HepG2 (cell line): Measurements from ENCODE around the gene KLHL28. TPM values are rescaled to one million over a fixed set of nuclear protein-coding genes. Genes with fewer than 3 reads are reported as not detected.

Experiments
- ATAC-seq: fragments of 200-7000 bp; cut with Tn5 transposase; 3 replicates; pipeline ENCODE4 v1.9.1; 2020; ENCODE audit warnings: mild to moderate bottlenecking, moderate library complexity
- BruUV-seq: library from RNA; stranded (reverse); fragments of 400-500 nt; replicated peaks from 2 replicates; lab custom pipeline; 2021; lab: Mats Ljungman, UMichigan
- CTCF ChIA-PET: fragments of 300-600 bp; formaldehyde crosslinking; extraction: SDS; loops from one replicate; lab custom pipeline; 2021; ENCODE audit warnings: low total read pairs, inconsistent platforms, low intra/inter-chr PET ratio; lab: Yijun Ruan, JAX
- POLR2A ChIA-PET: fragments of 350-600 bp; sonication (Branson Sonifier 250); formaldehyde crosslinking; loops from one replicate; lab custom pipeline; 2020; ENCODE audit warnings: antibody characterized with exemption, inconsistent platforms; lab: Yijun Ruan, JAX
- DNase-seq: peaks from one replicate; pipeline ENCODE4 v3.0.0-alpha.2; 2015; ENCODE audit warnings: low spot score
- FAIRE-seq: peaks from 3 replicates; lab custom pipeline; 2011; peaks lifted over from hg19 to GRCh38; lab: Jason Lieb, UNC
- H2AFZ ChIP-seq: one replicate; pipeline ENCODE4 v1.6.1; 2011; ENCODE audit warnings: low read length, inconsistent platforms
- H3K27ac ChIP-seq: fragments of 300-600 bp; 3 replicates; pipeline ENCODE4 v1.8.0; 2011; ENCODE audit warnings: mixed run types, mild to moderate bottlenecking, mixed read lengths, low read length, inconsistent platforms; ENCODE audit not compliant: insufficient read depth; ENCODE audit errors: extremely low read length
- H3K27me3 ChIP-seq, 2 experiments: fragments of 200-600 bp in 1 of 2; 2 replicates in 1 of 2; 3 replicates in 1 of 2; pipeline versions ENCODE4 v1.6.0 to v1.8.0; 2011; ENCODE audit warnings: low read length in 2 of 2, mild to moderate bottlenecking in 2 of 2, moderate library complexity in 2 of 2, inconsistent platforms in 1 of 2; ENCODE audit not compliant: insufficient read depth in 2 of 2, control insufficient read depth in 1 of 2
- H3K36me3 ChIP-seq, 2 experiments: fragments of 200-600 bp in 1 of 2; replicated peaks in 1 of 2; 2 replicates in 1 of 2; 3 replicates in 1 of 2; pipeline versions ENCODE4 v1.5.1 to v1.8.0; 2011; ENCODE audit warnings: low read length in 2 of 2, inconsistent platforms in 1 of 2; ENCODE audit not compliant: insufficient read depth in 2 of 2, control insufficient read depth in 1 of 2
- H3K4me1 ChIP-seq: 2 replicates; pipeline ENCODE4 v1.5.1; 2012; ENCODE audit warnings: low read length, inconsistent platforms; ENCODE audit not compliant: insufficient read depth
- H3K4me2 ChIP-seq: 2 replicates; pipeline ENCODE4 v1.6.0; 2011; ENCODE audit warnings: low read depth, low read length, inconsistent platforms
- H3K4me3 ChIP-seq, 3 experiments: fragments of 200-600 bp in 1 of 3; sonication (generic), shearing (Covaris generic) in 1 of 3; replicated peaks in 1 of 3; 2 replicates each; pipeline ENCODE4 v1.5.1; 2011 to 2016; ENCODE audit warnings: low read length in 3 of 3, inconsistent platforms in 2 of 3, low read depth in 2 of 3, mild to moderate bottlenecking in 2 of 3, control low read depth in 1 of 3, mixed read lengths in 1 of 3; ENCODE audit not compliant: insufficient read depth in 1 of 3
- H3K79me2 ChIP-seq: one replicate; pipeline ENCODE4 v1.6.1; 2011; ENCODE audit warnings: low read length, inconsistent platforms; ENCODE audit not compliant: insufficient read depth
- H3K9ac ChIP-seq: 2 replicates; pipeline ENCODE4 v1.6.0; 2011; ENCODE audit warnings: mild to moderate bottlenecking, low read depth, low read length, inconsistent platforms; ENCODE audit not compliant: insufficient read depth
- H3K9me3 ChIP-seq: 2 replicates; pipeline ENCODE4 v1.5.1; 2012; ENCODE audit warnings: mild to moderate bottlenecking, low read length
- H4K20me1 ChIP-seq: 2 replicates; pipeline ENCODE4 v1.6.0; 2011; ENCODE audit warnings: inconsistent platforms, mild to moderate bottlenecking, low read length, moderate library complexity; ENCODE audit not compliant: insufficient read depth
- CSRNP2 ChIP-seq: sonication (generic); formaldehyde crosslinking; conservative IDR thresholded peaks from 2 replicates; pipeline ENCODE4 v1.8.0; 2022; ENCODE audit warnings: low read depth, missing genetic modification reagents
- IKZF4 ChIP-seq: sonication (generic); formaldehyde crosslinking; IDR thresholded peaks from 2 replicates; pipeline ENCODE4 v1.5.1; 2020; ENCODE audit warnings: borderline replicate concordance, mild to moderate bottlenecking, low read depth, missing genetic modification reagents; ENCODE audit errors: not compliant biosample characterization
- MYPOP ChIP-seq: sonication (generic); formaldehyde crosslinking; IDR thresholded peaks from 2 replicates; pipeline ENCODE4 v1.8.1; 2023; ENCODE audit warnings: mild to moderate bottlenecking, moderate library complexity, missing genetic modification reagents
- NR3C1 ChIP-seq: sonication (generic); formaldehyde crosslinking; IDR thresholded peaks from 2 replicates; pipeline ENCODE4 v1.4.0; 2020; ENCODE audit warnings: missing genetic modification reagents
- PAXIP1 ChIP-seq: sonication (generic); formaldehyde crosslinking; conservative IDR thresholded peaks from 2 replicates; pipeline ENCODE4 v1.4.0; 2020; ENCODE audit warnings: mild to moderate bottlenecking, missing genetic modification reagents, moderate library complexity
- PRDM15 ChIP-seq: sonication (generic); formaldehyde crosslinking; IDR thresholded peaks from 2 replicates; pipeline ENCODE4 v1.4.0; 2020; ENCODE audit warnings: missing genetic modification reagents
- SOX5 ChIP-seq: IDR thresholded peaks from 2 replicates; pipeline ENCODE4 v1.6.1; 2016; ENCODE audit warnings: borderline replicate concordance
- TEAD3 ChIP-seq: optimal IDR thresholded peaks from 2 replicates; pipeline ENCODE3; 2016; ENCODE audit warnings: borderline replicate concordance
- ZFP36 ChIP-seq: fragments of 150-350 bp; IDR thresholded peaks from 2 replicates; pipeline ENCODE4 v1.6.1; 2018; ENCODE audit warnings: borderline replicate concordance, low read length, low read depth; ENCODE audit not compliant: partially characterized antibody
- ZKSCAN8 ChIP-seq: IDR thresholded peaks from 2 replicates; pipeline ENCODE4 v1.6.1; 2016; ENCODE audit warnings: borderline replicate concordance, missing genetic modification reagents, missing compliant biosample characterization
- ZNF296 ChIP-seq: sonication (generic); formaldehyde crosslinking; conservative IDR thresholded peaks from 2 replicates; pipeline ENCODE4 v1.5.0; 2020; ENCODE audit warnings: mild to moderate bottlenecking, missing genetic modification reagents
- ZNF550 ChIP-seq: sonication (generic); formaldehyde crosslinking; IDR thresholded peaks from 2 replicates; pipeline ENCODE4 v1.4.0; 2020; ENCODE audit warnings: mild to moderate bottlenecking, missing genetic modification reagents, borderline replicate concordance
- ZNF629 ChIP-seq: sonication (generic); formaldehyde crosslinking; conservative IDR thresholded peaks from 2 replicates; pipeline ENCODE4 v1.5.0; 2020; ENCODE audit warnings: missing genetic modification reagents
- ZNF652 ChIP-seq: IDR thresholded peaks from 2 replicates; pipeline ENCODE4 v1.6.1; 2016; ENCODE audit warnings: low read depth, borderline replicate concordance
- WGBS: methylation state at CpG from one replicate; pipeline ENCODE4 v1.1.6; 2017; ENCODE audit warnings: low lambda C conversion rate; 5-methylcytosine and 5-hydroxymethylcytosine counted together
- in situ Hi-C: cut with HindIII; loops from 2 replicates; pipeline ENCODE4 v1.10.0; 2017; ENCODE audit warnings: low pct_unique_long_range_greater_than_20kb; ENCODE audit not compliant: extremely low pct_ligation_motif_present
- intact Hi-C: fragments of 100-400 bp; cut with micrococcal nuclease; formaldehyde crosslinking; loops from one replicate; pipeline ENCODE4 v1.10.0; 2022; ENCODE audit not compliant: unreplicated experiment
- polyA plus RNA-seq, 8 experiments: library from polyadenylated mRNA; depleted of rRNA in 3 of 8; stranded (reverse) in 7 of 8; unstranded in 1 of 8; fragments of >200 nt; fragmentation: Illumina TruSeq in 4 of 8; extraction: Trizol in 4 of 8; gene quantifications; 2 replicates each; pipeline versions ENCODE4 v1.2.1 to v1.2.3, GENCODE V29; 2011 to 2016; ENCODE audit warnings: low read depth in 4 of 8, missing spikeins in 1 of 8, mixed read lengths in 1 of 8; ENCODE audit not compliant: insufficient read depth in 1 of 8
- total RNA-seq, 5 experiments: library from RNA; depleted of rRNA; stranded (reverse); fragments of >200 nt; fragmentation: Illumina TruSeq; extraction: Trizol; gene quantifications; 2 replicates each; pipeline ENCODE4 v1.2.3, GENCODE V29; 2016; ENCODE audit warnings: low read depth in 1 of 5

The KLHL28 gene
- total and polyA plus RNA-seq, 2 of the 13 experiments (the other 11 are each of a cell fraction or from before 2014, with no cell fraction given): 3.4 to 6.6 TPM

GRCh38 chr14:44942436-44942835 lies 19.3 kb downstream of the KLHL28 start (continued):
- no peak for TF ChIP-seq CSRNP2 (CRISPR knock-in tag)
- no peak for TF ChIP-seq ZNF550 (CRISPR knock-in tag)
- TF ChIP-seq ZNF296: no peak
- no peak for TF ChIP-seq MYPOP

GRCh38 chr14:44941591-44941990 lies 20.2 kb downstream of the KLHL28 start:
- H3K9ac ChIP-seq: no peak overlapping the region
- intact Hi-C loops: no loop called here
- BruUV-seq: no TSS peak
- H3K4me2 ChIP-seq: no peak overlapping the region
- H3K79me2 ChIP-seq: no peaks in the 10 kb centered on the region
- no peaks in the 10 kb centered on the region for H3K4me1 ChIP-seq
- no peak overlapping the region for H2AFZ ChIP-seq
- H3K9me3 ChIP-seq: no peaks in the 10 kb centered on the region
- ATAC-seq (no peak), FAIRE-seq (no peak), DNase-seq (no peak)
- WGBS: 91% methylated on average over 2 of the region's 2 CpGs
- peaks cover 0 to 25% of the 10 kb centered on the region in 2 experiments; a peak in 4 of 5 replicates for H3K36me3 ChIP-seq
- ChIA-PET CTCF (no interaction called here), POLR2A (no interaction called here)
- H3K27ac ChIP-seq: no peak overlapping the region
- no peaks in the 10 kb centered on the region for H3K27me3 ChIP-seq
- no peaks in the 10 kb centered on the region for H4K20me1 ChIP-seq
- no peak overlapping the region for H3K4me3 ChIP-seq
- in situ Hi-C loops: no loop called here
- TF ChIP-seq ZFP36 (no peak), IKZF4 (no peak), TEAD3 (CRISPR knock-in tag) (no peak), ZNF629 (CRISPR knock-in tag) (no peak), SOX5 (CRISPR knock-in tag) (no peak), NR3C1 (no peak), ZNF652 (CRISPR knock-in tag) (no peak), PRDM15 (CRISPR knock-in tag) (no peak), PAXIP1 (CRISPR knock-in tag) (no peak), ZKSCAN8 (CRISPR knock-in tag) (no peak)
